Mucosa of rectum (tissue), 2 donors: ENCODE results near the gene TMEM14C.
A peak's percentile ranks its signal among the peaks of the same experiment; 100 is the strongest.

ENCODE experiments used
- H3K27ac ChIP-seq, 2 donors: one replicate each; pipeline ENCODE4 v1.7.0; 2013; ENCODE audit warnings: inconsistent platforms in 2 of 2, low read depth in 2 of 2, low read length in 2 of 2
- H3K27me3 ChIP-seq, 2 donors: one replicate each; pipeline ENCODE4 v1.7.0; 2013; ENCODE audit warnings: low read length in 2 of 2; ENCODE audit not compliant: control insufficient read depth in 2 of 2, insufficient read depth in 2 of 2
- H3K36me3 ChIP-seq, 2 donors: one replicate each; pipeline ENCODE4 v1.7.0; 2013; ENCODE audit warnings: low read length in 2 of 2; ENCODE audit not compliant: control insufficient read depth in 2 of 2, insufficient read depth in 2 of 2
- H3K4me1 ChIP-seq, 2 donors: one replicate each; pipeline ENCODE4 v1.7.0; 2013; ENCODE audit warnings: low read length in 2 of 2, mild to moderate bottlenecking in 1 of 2; ENCODE audit not compliant: control insufficient read depth in 2 of 2, insufficient read depth in 2 of 2
- H3K4me3 ChIP-seq, 2 donors: one replicate each; pipeline ENCODE4 v1.7.0; 2013; ENCODE audit warnings: low read length in 2 of 2
- H3K9ac ChIP-seq, 2 donors: one replicate each; pipeline ENCODE4 v1.7.0; 2013; ENCODE audit warnings: low read length in 2 of 2, low read depth in 1 of 2, mild to moderate bottlenecking in 1 of 2
- H3K9me3 ChIP-seq, 2 donors: one replicate each; pipeline ENCODE4 v1.7.0; 2013; ENCODE audit warnings: low read length in 2 of 2; ENCODE audit not compliant: control insufficient read depth in 2 of 2
- donor health status: healthy.
- donor health status: Normal muscosa, but diverticular disease.

The TMEM14C gene

GRCh38 chr6:10690651-10691445 lies 32.0 kb upstream of the TMEM14C start:
- H3K4me1 ChIP-seq, result peaks cover 6 to 9% of the 10 kb centered on the region in 2 donors

GRCh38 chr6:10692965-10693538 lies 29.8 kb upstream of the TMEM14C start:
- no peaks in the 10 kb centered on the region for H3K9me3 ChIP-seq
- H3K9ac ChIP-seq, result no peak overlapping the region
- peak overlapping the region; percentile 94 to 100 for H3K4me3 ChIP-seq
- H3K4me1 ChIP-seq, result peaks cover 12 to 13% of the 10 kb centered on the region in 2 donors
- H3K27me3 ChIP-seq, result no peaks in the 10 kb centered on the region
- peaks cover 2 to 3% of the 10 kb centered on the region in 2 donors for H3K36me3 ChIP-seq
- no peak overlapping the region for H3K27ac ChIP-seq

More at GRCh38 chr6:10690651-10691445, 32.0 kb upstream of the TMEM14C start:
- H3K4me3 ChIP-seq, result no peak overlapping the region
- no peak overlapping the region for H3K9ac ChIP-seq
- H3K9me3 ChIP-seq, result no peaks in the 10 kb centered on the region
- no peaks in the 10 kb centered on the region for H3K27me3 ChIP-seq
- no peak overlapping the region for H3K27ac ChIP-seq
- H3K36me3 ChIP-seq, result no peaks in the 10 kb centered on the region

GRCh38 chr6:10694302-10695085 lies 28.4 kb upstream of the TMEM14C start, which contains the start of the genes C6orf52 and PAK1IP1:
TSS of gene C6orf52 (minus strand) at chr6:10694616. CDS start at chr6:10687550, 7,066 bp downstream.
TSS of gene PAK1IP1 (plus strand) at chr6:10694972. CDS start at chr6:10694986, 14 bp downstream.
- Histone ChIP-seq H3K9me3 (no peaks in the 10 kb centered on the region), H3K4me3 (peak within 1 kb of the TSS; percentile 94 to 100), H3K27me3 (no peaks in the 10 kb centered on the region), H3K4me1 (peaks cover 12 to 13% of the 10 kb centered on the region in 2 donors), H3K9ac (peak within 1 kb of the TSS; percentile 90 to 96), H3K27ac (peak within 1 kb of the TSS; percentile 94 to 97), H3K36me3 (peaks cover 9 to 14% of the 10 kb centered on the region in 2 donors)

GRCh38 chr6:10695086-10695657 lies 27.7 kb upstream of the TMEM14C start:
- Histone ChIP-seq H3K4me3 (peak overlapping the region; percentile 94 to 100), H3K9me3 (no peaks in the 10 kb centered on the region), H3K27me3 (no peaks in the 10 kb centered on the region), H3K9ac (peak overlapping the region; percentile 90 to 96), H3K4me1 (peaks cover 12 to 13% of the 10 kb centered on the region in 2 donors), H3K36me3 (peaks cover 10 to 17% of the 10 kb centered on the region in 2 donors), H3K27ac (peak overlapping the region; percentile 94 to 97)

GRCh38 chr6:10696655-10697054 lies 26.2 kb upstream of the TMEM14C start:
- H3K27me3 ChIP-seq, result no peaks in the 10 kb centered on the region
- H3K4me1 ChIP-seq, result peaks cover 12 to 13% of the 10 kb centered on the region in 2 donors
- peaks cover 12 to 20% of the 10 kb centered on the region in 2 donors for H3K36me3 ChIP-seq
- H3K9me3 ChIP-seq, result no peaks in the 10 kb centered on the region
- no peak overlapping the region for H3K9ac ChIP-seq
- no peak overlapping the region for H3K27ac ChIP-seq
- H3K4me3 ChIP-seq, result no peak overlapping the region

- H3K27ac ChIP-seq, result no peak overlapping the region
- no peaks in the 10 kb centered on the region for H3K27me3 ChIP-seq
- no peak overlapping the region for H3K4me3 ChIP-seq
- no peaks in the 10 kb centered on the region for H3K4me1 ChIP-seq
- H3K9ac ChIP-seq, result no peak overlapping the region
- no peaks in the 10 kb centered on the region for H3K9me3 ChIP-seq
- peaks cover 0 to 8% of the 10 kb centered on the region in 2 donors for H3K36me3 ChIP-seq
Observed at GRCh38 chr6:10713962-10714361, 8.9 kb upstream of the TMEM14C start.

- Histone ChIP-seq H3K4me3 (peak overlapping the region; percentile 67 to 77), H3K27me3 (no peaks in the 10 kb centered on the region), H3K36me3 (no peaks in the 10 kb centered on the region), H3K4me1 (peaks cover 11 to 20% of the 10 kb centered on the region in 2 donors), H3K9ac (peak overlapping the region in 1 of 2 donors; percentile 84), H3K9me3 (no peaks in the 10 kb centered on the region), H3K27ac (peak overlapping the region; percentile 84 to 89)
Observed at GRCh38 chr6:10719296-10719963, 3.4 kb upstream of the TMEM14C start.

GRCh38 chr6:10719964-10720264 lies 3.0 kb upstream of the TMEM14C start:
- Histone ChIP-seq H3K36me3 (peaks cover 1 to 2% of the 10 kb centered on the region in 2 donors), H3K4me3 (peak overlapping the region; percentile 67 to 77), H3K9ac (peak overlapping the region; percentile 41 to 84), H3K27me3 (no peaks in the 10 kb centered on the region), H3K9me3 (no peaks in the 10 kb centered on the region), H3K27ac (peak overlapping the region; percentile 84 to 89), H3K4me1 (peaks cover 14 to 20% of the 10 kb centered on the region in 2 donors)

- peaks cover 5 to 7% of the 10 kb centered on the region in 2 donors for H3K36me3 ChIP-seq
- no peaks in the 10 kb centered on the region for H3K27me3 ChIP-seq
- H3K9ac ChIP-seq, result peak overlapping the region; percentile 41 to 84
- peaks cover 14 to 20% of the 10 kb centered on the region in 2 donors for H3K4me1 ChIP-seq
- no peaks in the 10 kb centered on the region for H3K9me3 ChIP-seq
- peak overlapping the region; percentile 67 to 77 for H3K4me3 ChIP-seq
- H3K27ac ChIP-seq, result peak overlapping the region; percentile 84 to 89
Observed at GRCh38 chr6:10720265-10720959, 2.5 kb upstream of the TMEM14C start.
